K562 (cell line): ENCODE data around the gene CNNM3. TPM values are rescaled to one million over a fixed set of nuclear protein-coding genes. Genes with fewer than 3 reads are reported as not detected.

Experiments
- FOXP1 ChIP-seq: sonication (generic); formaldehyde crosslinking; IDR thresholded peaks from 2 replicates; pipeline ENCODE4 v1.8.0; 2022; ENCODE audit warnings: mild to moderate bottlenecking, missing genetic modification reagents
- JUND ChIP-seq, 2 experiments: IDR thresholded peaks; 2 replicates in 1 of 2; 3 replicates in 1 of 2; pipeline ENCODE4 v1.6.1; 2011; ENCODE audit warnings: borderline replicate concordance in 2 of 2, low read depth in 2 of 2, low read length in 2 of 2, improper control_type of control experiment in 1 of 2, missing biosample characterization in 1 of 2, missing genetic modification characterization in 1 of 2, missing genetic modification reagents in 1 of 2
- KLF10 ChIP-seq: fragments of 250-450 bp; sonication (Bioruptor Pico); IDR thresholded peaks from 2 replicates; pipeline ENCODE4 v1.6.1; 2021; ENCODE audit warnings: matching md5 sums
- MAFF ChIP-seq: IDR thresholded peaks from 2 replicates; pipeline ENCODE4 v1.6.1; 2012; ENCODE audit warnings: low read length, improper control_type of control experiment
- MAFK ChIP-seq: IDR thresholded peaks from 2 replicates; pipeline ENCODE4 v1.6.1; 2011; ENCODE audit warnings: low read length, improper control_type of control experiment
- MCM7 ChIP-seq, 2 experiments: fragments of 450-650 bp; IDR thresholded peaks; 2 replicates each; pipeline ENCODE4 v1.6.1; 2016 to 2018
- SIN3A ChIP-seq, 2 experiments: fragments of 150-350 bp in 1 of 2; IDR thresholded peaks; 2 replicates each; pipeline ENCODE4 v1.6.1; 2011 to 2016; ENCODE audit warnings: borderline replicate concordance in 2 of 2, low read depth in 2 of 2, low read length in 2 of 2, mild to moderate bottlenecking in 2 of 2, moderate library complexity in 2 of 2; ENCODE audit not compliant: control insufficient read depth in 1 of 2
- TAF1 ChIP-seq: IDR thresholded peaks from 2 replicates; pipeline ENCODE4 v1.6.1; 2011; ENCODE audit warnings: mild to moderate bottlenecking, low read length, moderate library complexity; ENCODE audit not compliant: insufficient read depth, control insufficient read depth, severe bottlenecking; ENCODE audit errors: extremely low read depth
- ZNF282 ChIP-seq: sonication (generic); formaldehyde crosslinking; IDR thresholded peaks from 2 replicates; pipeline ENCODE4 v1.8.1; 2023; ENCODE audit warnings: missing genetic modification reagents
- polyA plus RNA-seq, 8 experiments: library from polyadenylated mRNA; depleted of rRNA in 4 of 8; stranded (reverse) in 5 of 8; unstranded in 3 of 8; fragments of >200 nt; fragmentation: Nextera tagmentation in 2 of 8; fragmentation: Illumina TruSeq in 1 of 8; extraction: Ambion mirVana in 2 of 8; extraction: Trizol in 1 of 8; gene quantifications; 2 replicates each; pipeline versions ENCODE4 v1.2.1 to v1.2.3, GENCODE V29; 2011 to 2014; ENCODE audit warnings: inconsistent platforms in 1 of 8, missing spikeins in 1 of 8
- total RNA-seq, 7 experiments: library from RNA; depleted of rRNA in 6 of 7; stranded (reverse); fragments of >200 nt in 6 of 7; fragmentation: Illumina TruSeq in 2 of 7; extraction: Trizol in 2 of 7; gene quantifications; 2 replicates each; pipeline versions ENCODE4 v1.2.1 to v1.2.3, GENCODE V29; 2011 to 2021; ENCODE audit warnings: low replicate concordance in 1 of 7
- TF ChIP-seq, protein P1 (sequence below): sonication (generic); formaldehyde crosslinking; IDR thresholded peaks from 2 replicates; pipeline ENCODE4 v1.8.1; 2023; ENCODE audit warnings: mild to moderate bottlenecking, missing genetic modification reagents

The CNNM3 gene
- total and polyA plus RNA-seq, 9 of the 15 experiments (the other 6 are each of a cell fraction or from before 2014, with no cell fraction given), result 1.4 to 16.9 (median 6.5) TPM

DNA sequence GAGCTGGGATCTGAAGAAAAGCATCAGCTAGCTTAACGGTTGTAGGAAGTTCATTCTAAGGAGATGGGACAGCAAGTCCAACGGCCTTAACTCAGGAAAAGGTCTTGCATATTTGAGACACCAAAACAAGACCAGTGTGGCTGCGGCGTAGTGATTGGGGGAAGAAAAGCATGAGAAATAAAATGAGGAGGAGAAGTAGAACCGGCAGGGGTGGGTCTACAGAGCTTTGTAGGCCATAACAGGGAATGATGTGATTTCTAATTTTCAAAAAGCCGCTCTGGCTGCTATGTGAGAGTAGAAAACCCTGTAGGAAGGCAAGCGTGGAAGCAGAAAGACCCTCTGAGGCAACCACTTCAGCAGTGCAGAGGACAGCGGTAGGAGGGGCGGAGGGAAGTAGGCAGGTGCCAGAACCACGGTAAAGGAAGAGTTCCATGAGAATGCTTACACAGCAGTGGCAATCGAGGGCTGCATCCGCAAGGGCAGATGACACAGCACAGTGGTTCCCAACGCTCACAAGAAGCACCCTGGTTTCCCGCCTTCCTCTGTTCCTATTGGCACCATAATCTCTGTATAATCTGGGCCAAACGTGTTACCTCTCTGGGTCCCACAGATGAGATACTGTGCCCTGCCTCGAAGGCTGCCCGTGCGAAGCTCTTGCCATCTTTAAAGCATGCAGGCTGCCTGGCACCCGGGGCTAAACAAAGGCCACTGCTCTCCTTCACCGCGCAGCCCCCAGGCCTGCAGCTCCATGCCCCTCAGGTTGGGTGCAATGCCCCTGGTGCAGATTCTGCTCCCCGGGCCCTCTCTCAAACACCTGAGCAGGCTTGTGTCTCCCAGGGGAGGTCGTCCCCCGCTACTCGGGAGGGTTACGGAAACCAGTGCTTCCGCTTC, 41.0 kb downstream of the CNNM3 start (continued):
- TF ChIP-seq, protein P1, sequence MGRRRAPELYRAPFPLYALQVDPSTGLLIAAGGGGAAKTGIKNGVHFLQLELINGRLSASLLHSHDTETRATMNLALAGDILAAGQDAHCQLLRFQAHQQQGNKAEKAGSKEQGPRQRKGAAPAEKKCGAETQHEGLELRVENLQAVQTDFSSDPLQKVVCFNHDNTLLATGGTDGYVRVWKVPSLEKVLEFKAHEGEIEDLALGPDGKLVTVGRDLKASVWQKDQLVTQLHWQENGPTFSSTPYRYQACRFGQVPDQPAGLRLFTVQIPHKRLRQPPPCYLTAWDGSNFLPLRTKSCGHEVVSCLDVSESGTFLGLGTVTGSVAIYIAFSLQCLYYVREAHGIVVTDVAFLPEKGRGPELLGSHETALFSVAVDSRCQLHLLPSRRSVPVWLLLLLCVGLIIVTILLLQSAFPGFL, result 0 out of 2 replicates have a peak, but pooled peaks have one; percentile 14
- TF ChIP-seq TAF1 (no peak), FOXP1 (CRISPR knock-in tag) (no peak), JUND (IDR thresholded peaks at IDR 0.05; ENCODE audit: borderline replicate concordance, low read depth, low read length) (0 out of 2 replicates have a peak, but pooled peaks have one; percentile 4), JUND (tag; IDR thresholded peaks at IDR 0.05; ENCODE audit: borderline replicate concordance, low read depth, low read length) (no peak; the same call in 2 of the 3 replicates), MAFF (peak; percentile 57; the same call in 1 of the 2 replicates), ZNF282 (CRISPR knock-in tag) (0 out of 2 replicates have a peak, but pooled peaks have one; percentile 19), MAFK (peak; percentile 50), KLF10 (no peak), MCM7 (IDR thresholded peaks at IDR 0.05) (no peak), SIN3A (IDR thresholded peaks at IDR 0.05; ENCODE audit: borderline replicate concordance in 2 of 2, control insufficient read depth in 1 of 2, low read depth in 2 of 2, low read length in 2 of 2) (no peak)
